Calu3 (cell line): ENCODE measurements around the gene ARL15. TPM values are rescaled to one million over a fixed set of nuclear protein-coding genes. Genes with fewer than 3 reads are reported as not detected.

Experiments used
- BruUV-seq: library from RNA; stranded (reverse); fragments of 400-500 nt; replicated peaks from 2 replicates; lab custom pipeline; 2021; lab: Mats Ljungman, UMichigan
- CTCF ChIA-PET: fragments of 300-600 bp; sonication (Branson Sonifier 250); formaldehyde crosslinking; loops from one replicate; lab custom pipeline; 2022; ENCODE audit warnings: antibody characterized with exemption; lab: Charles Lee
- DNase-seq: peaks from one replicate; pipeline ENCODE4 v3.0.0; 2022
- H3K27ac Mint-ChIP-seq: one replicate; pipeline ENCODE4 v1.8.0; 2022; ENCODE audit warnings: mixed read lengths; ENCODE audit not compliant: unreplicated experiment
- H3K27me3 Mint-ChIP-seq: one replicate; pipeline ENCODE4 v1.8.0; 2022; ENCODE audit warnings: mixed read lengths; ENCODE audit not compliant: unreplicated experiment
- H3K36me3 Mint-ChIP-seq: one replicate; pipeline ENCODE4 v1.8.0; 2022; ENCODE audit warnings: mild to moderate bottlenecking, moderate library complexity, mixed read lengths; ENCODE audit not compliant: insufficient read depth, unreplicated experiment
- H3K4me1 Mint-ChIP-seq: one replicate; pipeline ENCODE4 v1.8.0; 2022; ENCODE audit warnings: mild to moderate bottlenecking, low read depth, mixed read lengths; ENCODE audit not compliant: unreplicated experiment
- H3K4me3 Mint-ChIP-seq: one replicate; pipeline ENCODE4 v1.8.0; 2022; ENCODE audit warnings: mild to moderate bottlenecking, low read depth, moderate library complexity, mixed read lengths; ENCODE audit not compliant: unreplicated experiment
- H3K9me3 Mint-ChIP-seq: one replicate; pipeline ENCODE4 v1.8.0; 2022; ENCODE audit warnings: low read depth, mixed read lengths; ENCODE audit not compliant: unreplicated experiment
- intact Hi-C: fragments of 100-400 bp; cut with micrococcal nuclease; formaldehyde crosslinking; loops from one replicate; pipeline ENCODE4 v1.10.0; 2022; ENCODE audit not compliant: unreplicated experiment
- total RNA-seq: library from RNA; stranded (reverse); gene quantifications from 2 replicates; pipeline ENCODE4 v1.2.3, GENCODE V29; 2022
- TF ChIP-seq, protein P1 (sequence below): fragments of 200-600 bp; IDR thresholded peaks from one replicate; pipeline ENCODE4 v1.8.0; 2022; ENCODE audit warnings: antibody characterized with exemption; ENCODE audit not compliant: unreplicated experiment

ARL15 gene
- total RNA-seq, 1 experiment from 2014 or later: 15.1 TPM

DNA sequence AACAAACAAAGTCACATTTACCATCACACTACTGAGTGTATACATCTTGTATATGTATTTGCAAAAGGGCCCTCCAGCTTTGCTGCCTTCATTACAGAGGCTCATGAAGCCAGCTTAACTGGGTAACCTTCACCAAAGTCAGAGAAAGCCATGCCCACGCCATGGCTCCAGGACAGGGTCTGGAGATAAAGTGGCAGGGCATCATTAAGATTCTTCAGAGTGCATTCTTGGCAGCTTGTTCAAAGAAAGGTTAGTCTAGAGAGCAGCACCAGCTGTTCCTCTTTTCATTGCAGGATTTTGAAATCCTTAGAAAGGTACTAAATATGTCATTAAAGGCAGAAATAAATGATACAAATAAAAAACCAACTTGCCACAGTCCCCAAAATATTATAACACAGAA lies 416.7 kb downstream of the ARL15 start:
- intact Hi-C loops: no loop called here
- no peaks in the 10 kb centered on the region for H3K9me3 Mint-ChIP-seq
- no TSS peak for BruUV-seq
- H3K27me3 Mint-ChIP-seq: no peaks in the 10 kb centered on the region
- CTCF ChIA-PET: no interaction called here
- no peak overlapping the region for H3K27ac Mint-ChIP-seq
- DNase-seq: no peak
- no peaks in the 10 kb centered on the region for H3K36me3 Mint-ChIP-seq
- TF ChIP-seq, protein P1, sequence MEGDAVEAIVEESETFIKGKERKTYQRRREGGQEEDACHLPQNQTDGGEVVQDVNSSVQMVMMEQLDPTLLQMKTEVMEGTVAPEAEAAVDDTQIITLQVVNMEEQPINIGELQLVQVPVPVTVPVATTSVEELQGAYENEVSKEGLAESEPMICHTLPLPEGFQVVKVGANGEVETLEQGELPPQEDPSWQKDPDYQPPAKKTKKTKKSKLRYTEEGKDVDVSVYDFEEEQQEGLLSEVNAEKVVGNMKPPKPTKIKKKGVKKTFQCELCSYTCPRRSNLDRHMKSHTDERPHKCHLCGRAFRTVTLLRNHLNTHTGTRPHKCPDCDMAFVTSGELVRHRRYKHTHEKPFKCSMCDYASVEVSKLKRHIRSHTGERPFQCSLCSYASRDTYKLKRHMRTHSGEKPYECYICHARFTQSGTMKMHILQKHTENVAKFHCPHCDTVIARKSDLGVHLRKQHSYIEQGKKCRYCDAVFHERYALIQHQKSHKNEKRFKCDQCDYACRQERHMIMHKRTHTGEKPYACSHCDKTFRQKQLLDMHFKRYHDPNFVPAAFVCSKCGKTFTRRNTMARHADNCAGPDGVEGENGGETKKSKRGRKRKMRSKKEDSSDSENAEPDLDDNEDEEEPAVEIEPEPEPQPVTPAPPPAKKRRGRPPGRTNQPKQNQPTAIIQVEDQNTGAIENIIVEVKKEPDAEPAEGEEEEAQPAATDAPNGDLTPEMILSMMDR: no peak
- H3K4me1 Mint-ChIP-seq: no peaks in the 10 kb centered on the region
- H3K4me3 Mint-ChIP-seq: no peak overlapping the region

DNA sequence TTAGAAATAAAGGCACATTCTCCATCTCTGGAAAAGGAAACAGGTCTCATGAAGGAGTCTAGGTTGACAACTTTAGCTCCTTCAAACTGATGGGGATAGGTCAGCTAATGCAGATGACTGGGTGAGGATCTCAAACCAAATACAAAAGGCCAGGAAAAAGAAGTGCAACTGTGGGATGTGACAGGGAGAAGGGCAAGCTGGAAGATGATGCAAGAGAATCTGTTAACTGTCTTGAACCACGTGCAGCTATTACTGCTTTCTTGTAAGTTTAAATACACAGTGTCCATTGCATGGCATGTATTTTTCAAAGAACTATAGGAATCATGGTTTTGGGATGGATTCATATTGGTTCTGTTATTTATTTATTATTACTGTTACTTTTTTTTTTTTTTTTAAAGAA lies 418.1 kb downstream of the ARL15 start:
- H3K4me3 Mint-ChIP-seq: no peak overlapping the region
- H3K9me3 Mint-ChIP-seq: no peaks in the 10 kb centered on the region
- no peaks in the 10 kb centered on the region for H3K4me1 Mint-ChIP-seq
- no peak overlapping the region for H3K27ac Mint-ChIP-seq
- TF ChIP-seq, protein P1: no peak
- H3K36me3 Mint-ChIP-seq: no peaks in the 10 kb centered on the region
- CTCF ChIA-PET: interaction anchor here (0.6 to 0.7 kb wide), 2 partner anchors 586 to 1688 kb away, joined by 4 to 7 read pairs; no protein-coding TSS in a partner anchor
- BruUV-seq: no TSS peak
- intact Hi-C loops: no loop called here
- H3K27me3 Mint-ChIP-seq: no peaks in the 10 kb centered on the region
- DNase-seq: no peak

DNA sequence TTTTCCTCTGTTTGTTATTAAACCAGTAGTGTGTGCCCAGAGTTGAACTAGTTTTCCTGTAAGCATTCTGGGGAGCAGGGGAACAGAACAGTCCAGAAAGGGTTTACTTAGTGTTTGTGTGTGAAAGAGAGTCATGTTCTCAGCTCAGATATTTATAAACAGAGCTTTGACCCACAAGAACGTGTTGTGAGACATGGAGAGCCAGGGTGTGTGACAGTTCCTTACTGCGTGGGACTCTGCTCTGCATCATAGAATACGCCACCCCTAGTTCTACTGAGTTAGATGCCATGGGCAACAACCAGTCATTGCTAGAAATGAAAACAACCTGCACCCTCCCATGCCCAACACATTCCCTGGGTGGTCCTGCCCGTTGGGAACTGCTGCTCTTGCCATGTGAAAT lies 419.2 kb downstream of the ARL15 start:
- Mint-ChIP-seq H3K27ac (no peak overlapping the region), H3K4me1 (no peaks in the 10 kb centered on the region), H3K36me3 (no peaks in the 10 kb centered on the region), H3K4me3 (no peak overlapping the region), H3K27me3 (no peaks in the 10 kb centered on the region), H3K9me3 (no peaks in the 10 kb centered on the region)
- TF ChIP-seq, protein P1: no peak
- no peak for DNase-seq
- CTCF ChIA-PET: no interaction called here
- intact Hi-C loops: no loop called here
- BruUV-seq: no TSS peak

DNA sequence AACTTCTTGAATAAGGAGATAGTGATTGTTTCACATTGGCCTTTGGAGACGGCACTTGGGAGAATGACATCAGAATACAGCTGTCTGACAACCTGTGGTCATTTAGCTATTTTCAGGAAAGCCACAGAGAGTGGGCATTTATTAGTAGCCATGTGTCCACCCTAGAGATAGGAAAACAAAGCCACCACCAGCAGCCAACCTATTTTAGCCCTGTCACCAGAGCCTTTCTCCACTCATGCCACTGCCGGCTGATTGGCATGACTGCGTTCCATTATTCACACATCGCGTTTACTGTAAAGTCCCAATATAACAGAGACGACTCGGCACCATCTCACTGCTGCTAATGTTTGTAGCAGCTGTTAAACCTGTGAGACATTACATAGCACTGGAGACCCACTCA lies 419.9 kb downstream of the ARL15 start:
- no peaks in the 10 kb centered on the region for H3K27me3 Mint-ChIP-seq
- no peaks in the 10 kb centered on the region for H3K4me1 Mint-ChIP-seq
- CTCF ChIA-PET: no interaction called here
- no TSS peak for BruUV-seq
- no peak overlapping the region for H3K4me3 Mint-ChIP-seq
- no peak overlapping the region for H3K27ac Mint-ChIP-seq
- intact Hi-C loops: no loop called here
- TF ChIP-seq, protein P1: no peak
- no peaks in the 10 kb centered on the region for H3K36me3 Mint-ChIP-seq
- no peaks in the 10 kb centered on the region for H3K9me3 Mint-ChIP-seq
- no peak for DNase-seq
